Measurements from ENCODE around the gene CSAD.
A peak's percentile ranks its signal among the peaks of the same experiment; 100 is the strongest.
"Not testable (repeated sequence)": the region's sequence is repeated elsewhere in the genome, so short reads cannot be mapped to it uniquely, and the experiment has no call there.

Gene CSAD

GRCh38 chr12:53218551-53219291 is 38.0 kb upstream of the CSAD start:
- DNase-seq (ENCODE audit: low read depth in 2 of 2), result no peak

- no peak for DNase-seq (ENCODE audit: low read depth in 2 of 2)
Measured at GRCh38 chr12:53217931-53218307, 37.2 kb upstream of the CSAD start.

GRCh38 chr12:53217051-53217930 is 36.6 kb upstream of the CSAD start:
- no peak for DNase-seq (ENCODE audit: low read depth in 2 of 2)

GRCh38 chr12:53215497-53215896 is 34.8 kb upstream of the CSAD start:
- no peak for DNase-seq (ENCODE audit: low read depth in 2 of 2)

GRCh38 chr12:53214687-53215455 is 34.1 kb upstream of the CSAD start:
- no peak for DNase-seq (ENCODE audit: low read depth in 2 of 2)

- DNase-seq (ENCODE audit: low read depth in 2 of 2), result no peak
Measured at GRCh38 chr12:53214221-53214620, 33.5 kb upstream of the CSAD start.

- DNase-seq (ENCODE audit: low read depth in 2 of 2), result peak; percentile 68 to 77
Measured at GRCh38 chr12:53213348-53213747, 32.6 kb upstream of the CSAD start.

GRCh38 chr12:53212931-53213330 is 32.2 kb upstream of the CSAD start:
- no peak for DNase-seq (ENCODE audit: low read depth in 2 of 2)

GRCh38 chr12:53211476-53212381 is 31.0 kb upstream of the CSAD start:
- DNase-seq (ENCODE audit: low read depth in 2 of 2), result no peak

GRCh38 chr12:53210843-53211242 is 30.1 kb upstream of the CSAD start:
- no peak for DNase-seq (ENCODE audit: low read depth in 2 of 2)

GRCh38 chr12:53208877-53209463 is 28.2 kb upstream of the CSAD start:
- DNase-seq (ENCODE audit: low read depth in 2 of 2), result no peak

- no peak for DNase-seq (ENCODE audit: low read depth in 2 of 2)
Measured at GRCh38 chr12:53208435-53208834, 27.7 kb upstream of the CSAD start.

GRCh38 chr12:53207042-53207441 is 26.3 kb upstream of the CSAD start, which contains the start of gene ITGB7:
TSS of gene ITGB7 (minus strand) at chr12:53207251. CDS start at chr12:53200443, 6,808 bp downstream.
- peak in 1 of 2 donors; percentile 53 for DNase-seq (ENCODE audit: low read depth in 2 of 2)

GRCh38 chr12:53205747-53206419 is 25.2 kb upstream of the CSAD start:
- peak in 1 of 2 donors; percentile 44 for DNase-seq (ENCODE audit: low read depth in 2 of 2)

GRCh38 chr12:53204351-53204750 is 23.6 kb upstream of the CSAD start:
- no peak for DNase-seq (ENCODE audit: low read depth in 2 of 2)

GRCh38 chr12:53202316-53202715 is 21.6 kb upstream of the CSAD start:
- DNase-seq (ENCODE audit: low read depth in 2 of 2), result not testable (repeated sequence)

GRCh38 chr12:53201639-53202038 is 20.9 kb upstream of the CSAD start:
- no peak for DNase-seq (ENCODE audit: low read depth in 2 of 2)

GRCh38 chr12:53201177-53201541 is 20.4 kb upstream of the CSAD start:
- DNase-seq (ENCODE audit: low read depth in 2 of 2), result no peak

- no peak for DNase-seq (ENCODE audit: low read depth in 2 of 2)
Measured at GRCh38 chr12:53200458-53201176, 19.9 kb upstream of the CSAD start.

- DNase-seq (ENCODE audit: low read depth in 2 of 2), result no peak
Measured at GRCh38 chr12:53200107-53200457, 19.4 kb upstream of the CSAD start.

Data from stimulated activated CD8-positive, alpha-beta memory T cell treated with anti-CD3 and anti-CD28 coated beads, Interleukin-2, amount 100 ng/mL, for 1 hour (primary cell).